Small intestine (tissue), 7 donors: ENCODE results near the gene TBX5. TPM values are rescaled to one million over a fixed set of nuclear protein-coding genes. Genes with fewer than 3 reads are reported as not detected.

Source experiments
- DNase-seq, 2 donors: peaks; one replicate each; pipeline versions ENCODE4 v3.0.0 to v3.0.0-alpha.2; 2013
- FAIRE-seq: peaks from 2 replicates; lab custom pipeline; 2012; peaks lifted over from hg19 to GRCh38; lab: Jason Lieb, UNC
- H3K27ac ChIP-seq, 3 donors: one replicate each; pipeline ENCODE4 v1.5.1; 2013; ENCODE audit warnings: low read length in 2 of 3, mild to moderate bottlenecking in 2 of 3, control low read depth in 1 of 3, inconsistent platforms in 1 of 3, low read depth in 1 of 3, moderate library complexity in 1 of 3
- H3K27me3 ChIP-seq, 3 donors: one replicate each; pipeline ENCODE4 v1.6.1; 2013; ENCODE audit warnings: low read length in 3 of 3, inconsistent platforms in 1 of 3; ENCODE audit not compliant: control insufficient read depth in 3 of 3, insufficient read depth in 3 of 3
- H3K36me3 ChIP-seq, 3 donors: one replicate each; pipeline ENCODE4 v1.6.1; 2013; ENCODE audit warnings: low read length in 3 of 3, inconsistent platforms in 1 of 3, low read depth in 1 of 3, mild to moderate bottlenecking in 1 of 3, moderate library complexity in 1 of 3; ENCODE audit not compliant: control insufficient read depth in 3 of 3, insufficient read depth in 2 of 3
- H3K4me1 ChIP-seq, 3 donors: one replicate each; pipeline ENCODE4 v1.6.1; 2013; ENCODE audit warnings: low read length in 2 of 3, inconsistent platforms in 1 of 3, low read depth in 1 of 3, mild to moderate bottlenecking in 1 of 3, moderate library complexity in 1 of 3; ENCODE audit not compliant: control insufficient read depth in 3 of 3, insufficient read depth in 2 of 3
- H3K4me3 ChIP-seq, 3 donors: one replicate each; pipeline ENCODE4 v1.5.1; 2013; ENCODE audit warnings: low read length in 3 of 3, control low read depth in 1 of 3, inconsistent platforms in 1 of 3, low read depth in 1 of 3, mild to moderate bottlenecking in 1 of 3, moderate library complexity in 1 of 3
- H3K9me3 ChIP-seq, 2 donors: one replicate each; pipeline ENCODE4 v1.6.1; 2013; ENCODE audit warnings: low read depth in 1 of 2, low read length in 1 of 2; ENCODE audit not compliant: control insufficient read depth in 2 of 2, insufficient read depth in 1 of 2
- WGBS, 3 donors: extraction: QIAGEN DNeasy Blood & Tissue Kit; methylation state at CpG; one replicate each; pipeline ENCODE4 v1.1.7; 2013; 5-methylcytosine and 5-hydroxymethylcytosine counted together
- polyA plus RNA-seq, 4 donors: library from polyadenylated mRNA; stranded (reverse) in 3 of 4; unstranded in 1 of 4; fragments of 200-250 nt in 3 of 4; fragments of 120-200 nt in 1 of 4; gene quantifications; one replicate each; pipeline versions ENCODE4 v1.2.1 to v1.2.3, GENCODE V29; 2013
- donor health status: healthy with polysubstance abuse.
- donor health status: control.
- donor health status: control.
- donor health status: Bipolar disorder and iron deficiency.
- donor health status: healthy.

The TBX5 gene
- polyA plus RNA-seq, 4 donors, result not detected

DNA sequence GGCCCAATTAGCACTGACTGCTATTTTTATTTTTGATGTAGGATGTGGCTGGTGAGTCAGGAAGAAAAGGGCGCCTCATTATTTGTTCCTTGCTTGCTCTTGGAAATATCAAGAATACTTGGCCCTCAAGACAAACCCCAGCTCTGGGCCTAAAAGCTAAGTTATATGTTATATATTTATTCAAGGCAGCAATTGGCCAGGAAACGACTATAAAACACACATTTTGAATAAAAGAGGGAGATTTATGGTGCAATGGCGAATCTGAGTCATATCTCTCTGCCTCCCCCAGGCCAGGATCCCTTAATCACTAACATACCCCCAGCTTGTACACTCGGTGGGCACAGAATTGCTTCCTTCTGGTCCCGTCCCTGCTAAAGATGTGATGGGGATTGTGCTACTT, 63.3 kb downstream of the TBX5 start:
- Histone ChIP-seq H3K4me3 (no peak overlapping the region), H3K27me3 (no peaks in the 10 kb centered on the region)
- FAIRE-seq, result no peak

DNA sequence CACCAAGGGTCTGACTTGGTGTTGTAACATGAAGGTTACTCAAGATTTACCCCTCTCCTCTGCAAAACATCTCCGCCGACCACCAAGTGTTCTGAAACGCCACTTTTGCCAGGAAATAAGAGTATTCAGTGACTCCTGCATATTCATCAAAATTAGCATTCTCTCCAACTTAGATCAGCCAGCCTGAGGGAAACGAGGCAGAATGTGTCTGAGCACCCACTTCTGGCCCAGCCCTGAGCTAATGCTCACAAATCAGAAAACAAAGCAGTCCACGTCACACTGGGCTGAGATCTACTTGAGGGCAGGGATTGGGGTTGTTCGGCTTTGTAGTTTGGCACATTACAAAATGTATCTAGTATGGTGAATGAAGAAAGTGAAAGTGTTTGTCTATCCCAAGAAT, 64.3 kb downstream of the TBX5 start:
- DNase-seq (no peak), FAIRE-seq (no peak)
- Histone ChIP-seq H3K9me3 (peaks cover 0 to 2% of the 10 kb centered on the region in 2 donors), H3K27me3 (no peaks in the 10 kb centered on the region), H3K36me3 (no peaks in the 10 kb centered on the region), H3K27ac (no peak overlapping the region), H3K4me3 (no peak overlapping the region), H3K4me1 (no peaks in the 10 kb centered on the region)
- 71 to 77% (median 76%) methylated on average over 6 of the region's 6 CpGs for WGBS, 3 donors

More for the DNA sequence above, 63.3 kb downstream of the TBX5 start:
- H3K4me1 ChIP-seq, result no peaks in the 10 kb centered on the region
- no peaks in the 10 kb centered on the region for H3K36me3 ChIP-seq
- H3K9me3 ChIP-seq, result peaks cover 0 to 2% of the 10 kb centered on the region in 2 donors
- H3K27ac ChIP-seq, result no peak overlapping the region
- no peak for DNase-seq
- WGBS, 3 donors, result 48 to 67% (median 56%) methylated on average over 5 of the region's 5 CpGs

GRCh38 chr12:114340231-114340630, 65.7 kb downstream of the TBX5 start:
- no peak overlapping the region for H3K27ac ChIP-seq
- no peak for FAIRE-seq
- 55 to 68% (median 58%) methylated on average over 3 of the region's 3 CpGs for WGBS, 3 donors
- H3K36me3 ChIP-seq, result no peaks in the 10 kb centered on the region
- no peak for DNase-seq
- no peaks in the 10 kb centered on the region for H3K4me1 ChIP-seq
- no peak overlapping the region for H3K4me3 ChIP-seq
- H3K27me3 ChIP-seq, result peaks cover 0 to 2% (median 0%) of the 10 kb centered on the region in 3 donors
- H3K9me3 ChIP-seq, result peaks cover 0 to 2% of the 10 kb centered on the region in 2 donors

- no peak overlapping the region for H3K27ac ChIP-seq
- DNase-seq (no peak), FAIRE-seq (no peak)
- peaks cover 0 to 2% (median 0%) of the 10 kb centered on the region in 3 donors for H3K27me3 ChIP-seq
- H3K36me3 ChIP-seq, result no peaks in the 10 kb centered on the region
- WGBS, 3 donors, result 43 to 64% (median 59%) methylated on average over 2 of the region's 2 CpGs
- peaks cover 0 to 2% of the 10 kb centered on the region in 2 donors for H3K9me3 ChIP-seq
- H3K4me3 ChIP-seq, result no peak overlapping the region
- no peaks in the 10 kb centered on the region for H3K4me1 ChIP-seq
Measured at GRCh38 chr12:114339626-114340025, 66.3 kb downstream of the TBX5 start.

DNA sequence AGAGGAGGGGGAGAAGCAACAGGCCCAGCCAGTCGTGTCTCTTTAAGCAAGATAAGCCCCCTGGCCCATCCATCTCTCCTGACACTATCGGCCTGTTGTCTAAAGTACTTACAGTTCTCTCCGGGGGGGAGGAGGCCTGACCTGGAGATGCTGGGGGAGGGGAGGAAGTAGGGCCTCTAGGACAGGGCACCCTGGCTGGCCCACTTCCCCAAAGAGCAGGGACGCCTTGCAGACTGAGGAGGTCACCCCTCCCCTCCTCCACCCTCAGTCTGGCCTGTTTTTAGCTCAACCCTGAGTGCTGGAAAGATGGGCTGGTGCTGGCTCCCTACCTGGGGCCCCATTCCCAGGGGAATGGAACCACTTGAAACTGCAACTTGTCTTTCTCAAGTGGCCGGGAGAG, 70.3 kb downstream of the TBX5 start:
- Histone ChIP-seq H3K36me3 (no peaks in the 10 kb centered on the region), H3K9me3 (peaks cover 0 to under 1% of the 10 kb centered on the region in 2 donors), H3K27ac (no peak overlapping the region), H3K27me3 (peaks cover 0 to 2% (median 0%) of the 10 kb centered on the region in 3 donors), H3K4me1 (no peaks in the 10 kb centered on the region), H3K4me3 (no peak overlapping the region)
- DNase-seq (no peak), FAIRE-seq (no peak)
- 20 to 29% (median 22%) methylated on average over 5 of the region's 5 CpGs for WGBS, 3 donors

DNA sequence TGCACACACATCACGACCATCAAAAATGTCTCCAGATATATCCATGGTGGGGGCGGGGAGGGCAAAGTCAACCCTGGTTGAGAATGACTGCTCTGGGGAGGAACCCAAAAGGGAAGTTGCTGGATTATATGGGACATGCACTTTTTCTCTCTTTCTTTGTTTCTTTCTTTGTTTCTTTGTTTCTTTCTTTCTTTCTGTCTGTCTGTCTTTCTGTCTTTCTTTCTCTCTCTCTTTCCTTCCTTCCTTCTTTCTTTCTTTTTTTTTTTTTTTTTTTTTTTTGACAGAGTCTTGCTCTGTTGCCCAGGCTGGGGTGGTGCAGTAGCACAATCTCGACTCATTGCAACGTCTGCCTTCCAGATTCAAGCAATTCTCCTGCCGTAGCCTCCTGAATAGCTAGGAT, 71.5 kb downstream of the TBX5 start:
- Histone ChIP-seq H3K4me1 (no peaks in the 10 kb centered on the region), H3K27me3 (peaks cover 0 to 2% (median 0%) of the 10 kb centered on the region in 3 donors), H3K4me3 (no peak overlapping the region), H3K27ac (no peak overlapping the region), H3K9me3 (no peaks in the 10 kb centered on the region), H3K36me3 (no peaks in the 10 kb centered on the region)
- WGBS, 3 donors, result 60 to 73% (median 60%) methylated on average over 5 of the region's 5 CpGs
- FAIRE-seq (no peak), DNase-seq (no peak)

DNA sequence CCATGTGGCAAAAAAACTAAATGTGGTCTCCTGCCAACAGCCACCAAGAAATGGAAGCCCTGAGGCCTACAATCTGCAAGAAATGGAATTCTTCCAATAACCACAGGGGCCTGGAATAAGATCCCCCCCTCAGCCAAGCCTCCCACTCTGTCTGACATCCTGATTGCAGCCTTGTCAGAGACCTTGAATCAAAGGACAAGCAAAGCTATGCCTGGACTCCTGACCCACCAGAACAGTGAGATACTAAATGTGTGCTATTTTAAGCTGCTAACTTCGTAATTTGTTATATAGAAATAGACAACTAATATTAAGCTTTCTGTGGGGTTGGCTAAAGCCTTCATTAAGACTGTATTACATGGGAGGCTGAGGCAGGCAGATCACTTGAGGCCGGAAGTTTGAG, 77.7 kb downstream of the TBX5 start:
- H3K27ac ChIP-seq, result no peak overlapping the region
- H3K36me3 ChIP-seq, result no peaks in the 10 kb centered on the region
- DNase-seq (no peak), FAIRE-seq (no peak)
- no peaks in the 10 kb centered on the region for H3K4me1 ChIP-seq
- WGBS, 3 donors, result 67 to 79% (median 71%) methylated on average over 2 of the region's 2 CpGs
- H3K9me3 ChIP-seq, result no peaks in the 10 kb centered on the region
- H3K27me3 ChIP-seq, result no peaks in the 10 kb centered on the region
- H3K4me3 ChIP-seq, result no peak overlapping the region

DNA sequence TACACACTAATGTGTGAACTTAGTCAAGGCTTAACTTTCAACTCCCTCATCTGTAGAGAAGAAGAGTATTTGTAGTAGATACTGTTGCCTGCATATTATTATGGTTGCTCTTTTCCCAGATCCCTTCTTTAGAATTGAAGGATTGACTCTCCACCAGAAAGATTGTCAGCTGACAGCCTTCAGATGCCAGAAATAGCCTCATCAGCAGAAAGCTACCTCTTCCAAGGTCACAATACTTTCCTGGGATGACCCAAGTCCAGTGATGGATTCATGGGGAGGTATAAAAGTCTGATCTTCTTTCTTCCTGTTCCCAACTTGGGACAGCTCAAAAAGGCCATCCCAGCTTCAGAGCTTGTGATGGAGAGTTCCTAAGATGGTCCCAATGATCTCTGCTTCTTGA, 78.2 kb downstream of the TBX5 start:
- H3K27ac ChIP-seq, result no peak overlapping the region
- H3K9me3 ChIP-seq, result no peaks in the 10 kb centered on the region
- no peaks in the 10 kb centered on the region for H3K36me3 ChIP-seq
- H3K27me3 ChIP-seq, result no peaks in the 10 kb centered on the region
- no peak for FAIRE-seq
- H3K4me3 ChIP-seq, result no peak overlapping the region
- DNase-seq, result no peak
- H3K4me1 ChIP-seq, result no peaks in the 10 kb centered on the region

- FAIRE-seq (no peak), DNase-seq (no peak)
- no peak overlapping the region for H3K27ac ChIP-seq
- no peak overlapping the region for H3K4me3 ChIP-seq
- WGBS, 3 donors, result 79 to 89% (median 86%) methylated on average over 1 of the region's 1 CpG
- H3K9me3 ChIP-seq, result no peaks in the 10 kb centered on the region
- H3K4me1 ChIP-seq, result no peaks in the 10 kb centered on the region
- H3K36me3 ChIP-seq, result no peaks in the 10 kb centered on the region
- H3K27me3 ChIP-seq, result no peaks in the 10 kb centered on the region
Measured at GRCh38 chr12:114321524-114321923, 84.4 kb downstream of the TBX5 start.
